Effector memory CD8-positive, alpha-beta T cell (primary cell): ENCODE results near the gene CYP2W1.
"Not testable (repeated sequence)": the region's sequence is repeated elsewhere in the genome, so short reads cannot be mapped to it uniquely, and the experiment has no call there.

Experiments used
- ATAC-seq: fragments of 150-1000 bp; cut with Tn5 transposase; replicated peaks from 2 replicates; pipeline ENCODE4 v1.10.0; 2021; ENCODE audit warnings: mild to moderate bottlenecking, moderate library complexity
- DNase-seq, 3 experiments: peaks; one replicate each; pipeline ENCODE4 v3.0.0; 2021
- H3K27ac Mint-ChIP-seq, 2 donors: one replicate each; pipeline ENCODE4 v1.8.0; 2022; ENCODE audit warnings: mild to moderate bottlenecking in 2 of 2, mixed read lengths in 2 of 2, moderate library complexity in 2 of 2
- H3K27me3 Mint-ChIP-seq, 2 donors: one replicate each; pipeline ENCODE4 v1.8.0; 2022; ENCODE audit warnings: mixed read lengths in 2 of 2
- H3K36me3 Mint-ChIP-seq: one replicate; pipeline ENCODE4 v1.8.0; 2022; ENCODE audit warnings: mild to moderate bottlenecking, moderate library complexity, mixed read lengths; ENCODE audit not compliant: insufficient read depth
- H3K4me1 Mint-ChIP-seq, 2 donors: one replicate each; pipeline ENCODE4 v1.8.0; 2022; ENCODE audit warnings: low read depth in 2 of 2, mixed read lengths in 2 of 2
- H3K4me3 Mint-ChIP-seq, 2 donors: one replicate each; pipeline ENCODE4 v1.8.0; 2022; ENCODE audit warnings: mild to moderate bottlenecking in 2 of 2, mixed read lengths in 2 of 2, moderate library complexity in 2 of 2
- H3K9me3 Mint-ChIP-seq, 2 donors: one replicate each; pipeline ENCODE4 v1.8.0; 2022; ENCODE audit warnings: mixed read lengths in 2 of 2
- total RNA-seq, 9 experiments: gene quantifications; one replicate each; lab custom pipeline; 2026; lab: John Stamatoyannopoulos, UW

CYP2W1 gene
- 0 reads per million in 9 experiments for total RNA-seq

- no peaks in the 10 kb centered on the region for H3K9me3 Mint-ChIP-seq
- ATAC-seq (no peak), DNase-seq (no peak)
- no peak within 1 kb of the TSS for H3K27ac Mint-ChIP-seq
- H3K27me3 Mint-ChIP-seq, result peaks cover 13 to 20% of the 10 kb centered on the region in 2 donors
- no peaks in the 10 kb centered on the region for H3K4me1 Mint-ChIP-seq
- no peaks in the 10 kb centered on the region for H3K36me3 Mint-ChIP-seq
- no peak within 1 kb of the TSS for H3K4me3 Mint-ChIP-seq
These were observed at the start of gene CYP2W1 for GRCh38 chr7:983004-983615. Gene CYP2W1 (plus strand): TSS chr7:983181. CDS start chr7:983212, 31 bp downstream.

GRCh38 chr7:934469-935163 is 48.4 kb upstream of the CYP2W1 start:
- Mint-ChIP-seq H3K4me3 (no peak overlapping the region), H3K36me3 (peaks cover 9% of the 10 kb centered on the region), H3K27ac (no peak overlapping the region), H3K4me1 (peaks cover 15 to 18% of the 10 kb centered on the region in 2 donors), H3K9me3 (no peaks in the 10 kb centered on the region), H3K27me3 (no peaks in the 10 kb centered on the region)
- DNase-seq (no peak), ATAC-seq (no peak)

- Mint-ChIP-seq H3K4me3 (no peak overlapping the region), H3K4me1 (peaks cover 13 to 17% of the 10 kb centered on the region in 2 donors), H3K36me3 (peaks cover 9% of the 10 kb centered on the region), H3K9me3 (no peaks in the 10 kb centered on the region), H3K27me3 (no peaks in the 10 kb centered on the region), H3K27ac (no peak overlapping the region)
- DNase-seq, result no peak
- ATAC-seq, result no peak
These were observed 47.7 kb upstream of the CYP2W1 start for GRCh38 chr7:935164-935873.

- Mint-ChIP-seq H3K27ac (peak overlapping the region; percentile 52 to 86), H3K9me3 (no peaks in the 10 kb centered on the region), H3K27me3 (no peaks in the 10 kb centered on the region), H3K36me3 (peaks cover 9% of the 10 kb centered on the region), H3K4me1 (peaks cover 17 to 20% of the 10 kb centered on the region in 2 donors), H3K4me3 (peak overlapping the region in 1 of 2 donors; percentile 25)
- no peak for DNase-seq
- no peak for ATAC-seq
These were observed 47.1 kb upstream of the CYP2W1 start for GRCh38 chr7:935874-936385.

GRCh38 chr7:936386-937054 is 46.5 kb upstream of the CYP2W1 start:
- H3K36me3 Mint-ChIP-seq, result peaks cover 9% of the 10 kb centered on the region
- ATAC-seq (peak; percentile 41), DNase-seq (no peak)

GRCh38 chr7:937856-938484 is 45.0 kb upstream of the CYP2W1 start:
- Mint-ChIP-seq H3K27me3 (no peaks in the 10 kb centered on the region), H3K4me1 (peaks cover 22 to 31% of the 10 kb centered on the region in 2 donors), H3K36me3 (peaks cover 9% of the 10 kb centered on the region), H3K4me3 (peak overlapping the region in 1 of 2 donors; percentile 6), H3K27ac (no peak overlapping the region), H3K9me3 (no peaks in the 10 kb centered on the region)
- no peak for ATAC-seq
- DNase-seq, result no peak

More at GRCh38 chr7:936386-937054, 46.5 kb upstream of the CYP2W1 start:
- Mint-ChIP-seq H3K27ac (peak overlapping the region; percentile 52 to 86), H3K9me3 (no peaks in the 10 kb centered on the region), H3K4me3 (peak overlapping the region; percentile 17 to 25), H3K4me1 (peaks cover 17 to 24% of the 10 kb centered on the region in 2 donors), H3K27me3 (no peaks in the 10 kb centered on the region)

GRCh38 chr7:938546-939185 is 44.3 kb upstream of the CYP2W1 start:
- Mint-ChIP-seq H3K27ac (no peak overlapping the region), H3K9me3 (no peaks in the 10 kb centered on the region), H3K27me3 (no peaks in the 10 kb centered on the region), H3K4me1 (peaks cover 22 to 31% of the 10 kb centered on the region in 2 donors), H3K4me3 (no peak overlapping the region), H3K36me3 (peaks cover 9% of the 10 kb centered on the region)
- ATAC-seq (no peak), DNase-seq (no peak)

GRCh38 chr7:939843-940242 is 43.1 kb upstream of the CYP2W1 start:
- peak overlapping the region; percentile 14 to 33 for H3K4me3 Mint-ChIP-seq
- ATAC-seq (peak; percentile 71), DNase-seq (no peak)
- H3K27me3 Mint-ChIP-seq, result no peaks in the 10 kb centered on the region
- no peaks in the 10 kb centered on the region for H3K9me3 Mint-ChIP-seq
- H3K36me3 Mint-ChIP-seq, result peaks cover 9% of the 10 kb centered on the region
- peak overlapping the region in 1 of 2 donors; percentile 52 for H3K27ac Mint-ChIP-seq
- H3K4me1 Mint-ChIP-seq, result peaks cover 22 to 31% of the 10 kb centered on the region in 2 donors

- no peaks in the 10 kb centered on the region for H3K9me3 Mint-ChIP-seq
- no peaks in the 10 kb centered on the region for H3K27me3 Mint-ChIP-seq
- DNase-seq (no peak), ATAC-seq (no peak)
- H3K4me3 Mint-ChIP-seq, result no peak overlapping the region
- peaks cover 9% of the 10 kb centered on the region for H3K36me3 Mint-ChIP-seq
- peak overlapping the region in 1 of 2 donors; percentile 25 for H3K27ac Mint-ChIP-seq
- H3K4me1 Mint-ChIP-seq, result peaks cover 21 to 31% of the 10 kb centered on the region in 2 donors
These were observed 42.2 kb upstream of the CYP2W1 start for GRCh38 chr7:940599-941408.

- H3K9me3 Mint-ChIP-seq, H3K4me3 Mint-ChIP-seq, H3K36me3 Mint-ChIP-seq, H3K27me3 Mint-ChIP-seq, ATAC-seq, H3K27ac Mint-ChIP-seq, DNase-seq: not testable (repeated sequence)
- H3K4me1 Mint-ChIP-seq, result peaks cover 20 to 30% of the 10 kb centered on the region in 2 donors
These were observed 39.2 kb upstream of the CYP2W1 start for GRCh38 chr7:943793-944192.

GRCh38 chr7:944744-945143 is 38.2 kb upstream of the CYP2W1 start:
- Mint-ChIP-seq H3K36me3 (peaks cover 3% of the 10 kb centered on the region), H3K27me3 (no peaks in the 10 kb centered on the region), H3K4me3 (no peak overlapping the region), H3K27ac (no peak overlapping the region), H3K4me1 (peaks cover 25 to 28% of the 10 kb centered on the region in 2 donors), H3K9me3 (no peaks in the 10 kb centered on the region)
- ATAC-seq (no peak), DNase-seq (no peak)

GRCh38 chr7:945147-945555 is 37.8 kb upstream of the CYP2W1 start:
- ATAC-seq (no peak), DNase-seq (no peak)
- Mint-ChIP-seq H3K4me1 (peaks cover 28% of the 10 kb centered on the region in 2 donors), H3K27ac (no peak overlapping the region), H3K9me3 (no peaks in the 10 kb centered on the region), H3K36me3 (peaks cover 3% of the 10 kb centered on the region), H3K27me3 (no peaks in the 10 kb centered on the region), H3K4me3 (no peak overlapping the region)
